HG03097 (cell line): ENCODE data around the gene IGFL1.
"Not testable (repeated sequence)": the region's sequence is repeated elsewhere in the genome, so short reads cannot be mapped to it uniquely, and the experiment has no call there.

Experiments
- ATAC-seq: cut with Tn5 transposase; IDR thresholded peaks from one replicate; pipeline ENCODE4 v1.9.1; 2021; ENCODE audit not compliant: unreplicated experiment, low FRiP score

The IGFL1 gene

DNA sequence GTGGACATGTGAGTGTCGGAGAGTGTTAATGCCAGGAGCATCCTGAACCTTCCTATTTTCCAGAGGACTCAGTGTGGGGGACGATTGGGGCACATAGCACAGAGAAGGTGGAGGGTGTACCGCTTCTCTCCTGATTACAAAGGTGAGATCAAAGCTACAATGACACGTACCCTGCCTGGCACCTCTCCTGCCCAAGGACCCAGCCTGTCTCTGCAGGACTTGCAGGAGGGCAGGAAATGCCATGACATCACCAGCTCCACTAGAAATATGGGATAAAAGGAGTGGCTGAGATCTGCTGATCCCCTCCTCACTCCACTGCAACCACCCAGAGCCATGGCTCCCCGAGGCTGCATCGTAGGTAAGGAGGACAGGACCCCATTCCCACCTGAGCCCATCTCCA lies at the start of gene IGFL1:
Gene IGFL1, plus strand, starts transcription at position 301 of the 400 bp plus-strand sequence. Its CDS starts 33 bp downstream, at position 334.
- no peak for ATAC-seq

DNA sequence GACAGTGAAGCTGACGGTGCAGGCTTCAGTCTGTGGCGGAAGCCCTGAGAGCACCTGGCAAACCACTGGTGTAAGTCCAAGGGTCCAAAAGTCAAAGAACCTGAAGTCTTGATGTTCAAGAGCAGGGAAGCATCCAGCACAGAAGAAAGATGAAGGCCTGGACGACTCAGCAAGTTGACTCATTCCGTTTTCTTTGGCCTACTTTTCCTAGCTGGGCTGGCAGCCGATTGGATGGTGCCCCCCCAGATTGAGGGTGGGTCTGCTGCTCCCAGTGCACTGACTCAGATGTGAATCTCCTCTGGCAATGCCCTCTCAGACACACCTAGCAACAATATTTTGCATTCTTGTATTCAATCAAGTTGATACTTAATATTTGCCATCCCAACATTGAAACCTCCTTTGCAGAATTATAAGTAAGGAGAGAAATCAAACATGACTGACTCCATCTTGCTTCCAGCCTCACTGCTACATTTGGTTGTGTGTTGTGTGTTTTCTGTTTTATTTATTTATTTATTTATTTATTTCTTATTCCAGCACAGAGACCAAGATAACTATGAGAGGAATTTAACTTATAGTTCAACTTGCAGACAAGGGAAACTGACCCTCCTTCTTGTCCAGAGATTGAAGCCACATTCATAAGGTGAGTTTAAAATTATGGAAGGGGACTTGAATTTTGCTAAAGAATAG lies 48.7 kb upstream of the IGFL1 start:
- no peak for ATAC-seq

DNA sequence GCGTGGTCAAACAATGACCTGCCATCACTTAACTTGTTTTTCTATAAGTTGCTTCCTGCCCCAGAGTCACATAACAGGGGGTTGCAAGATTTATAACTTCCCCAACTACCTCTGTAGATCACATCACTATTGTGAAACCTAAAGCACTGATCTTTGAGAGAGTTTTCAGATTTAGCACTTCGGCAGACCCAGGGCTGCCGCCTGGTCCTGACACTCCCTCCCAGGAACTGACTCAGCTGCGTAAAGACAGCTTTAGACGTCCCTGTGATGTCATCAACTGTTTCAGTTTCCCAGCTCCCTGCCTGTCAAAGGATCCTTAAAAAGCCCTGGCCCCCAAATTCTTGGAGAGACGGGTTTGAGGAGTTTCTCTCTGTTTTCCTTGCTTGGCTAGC lies 48.2 kb upstream of the IGFL1 start:
- no peak for ATAC-seq

DNA sequence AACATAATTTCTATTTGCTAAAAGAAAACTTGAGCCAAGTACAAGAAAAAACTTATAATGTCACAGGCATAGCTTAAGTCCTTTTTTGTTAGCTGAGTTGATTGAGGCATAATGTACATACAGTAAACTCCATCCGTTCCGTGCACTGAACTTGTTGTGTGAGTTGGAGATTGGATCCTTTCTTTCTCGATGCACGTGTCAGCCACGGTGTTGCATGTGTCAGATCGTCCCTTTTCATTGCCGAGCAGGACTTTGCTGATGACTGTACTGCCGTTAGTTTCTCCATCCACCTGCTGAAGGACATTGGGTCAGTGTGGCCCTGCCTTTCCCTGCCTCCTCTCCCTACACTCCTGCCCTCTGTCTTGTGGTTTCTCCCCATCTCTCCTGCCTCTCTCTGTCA lies 47.1 kb upstream of the IGFL1 start:
- ATAC-seq, result no peak

DNA sequence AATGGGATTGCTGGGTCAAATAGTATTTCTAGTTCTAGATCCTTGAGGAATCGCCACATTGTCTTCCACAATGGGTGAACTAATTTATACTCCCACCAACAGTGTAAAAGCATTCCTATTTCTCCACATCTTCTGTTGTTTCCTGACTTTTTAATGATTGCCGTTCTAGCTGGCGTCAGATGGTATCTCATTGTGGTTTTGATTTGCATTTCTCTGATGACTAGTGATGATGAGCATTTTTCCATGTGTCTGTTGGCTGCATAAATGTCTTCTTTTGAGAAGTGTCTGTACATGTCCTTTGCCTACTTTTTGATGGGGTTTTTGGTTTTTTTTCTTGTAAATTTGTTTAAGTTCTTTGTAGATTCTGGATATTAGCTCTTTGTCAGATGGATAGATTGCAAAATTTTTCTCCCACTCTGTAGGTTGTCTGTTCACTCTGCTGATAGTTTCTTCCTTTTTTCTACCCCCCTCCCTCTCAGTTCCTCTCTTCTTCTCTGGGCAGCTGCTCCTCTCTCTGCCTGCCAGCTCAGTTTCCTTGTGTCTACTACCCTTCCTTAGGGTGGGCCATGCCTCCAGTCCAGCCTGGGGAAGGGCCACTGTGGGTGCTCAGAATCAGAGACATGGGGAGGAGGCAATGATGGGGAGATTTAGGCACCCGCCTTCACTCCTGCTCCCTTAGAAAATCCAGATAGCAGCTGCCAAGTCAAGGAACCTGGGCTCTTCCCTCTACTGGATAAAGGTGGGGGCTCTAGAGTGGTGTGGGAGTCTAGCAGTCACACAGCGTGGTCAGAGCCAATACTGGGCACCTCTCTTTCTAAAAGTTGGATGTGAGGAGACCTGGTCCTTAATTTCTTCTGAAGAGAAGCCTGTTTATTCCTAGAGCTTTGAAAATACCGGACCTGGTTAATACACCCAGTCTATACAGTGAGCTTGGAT lies 44.5 kb upstream of the IGFL1 start:
- ATAC-seq, result not testable (repeated sequence)

DNA sequence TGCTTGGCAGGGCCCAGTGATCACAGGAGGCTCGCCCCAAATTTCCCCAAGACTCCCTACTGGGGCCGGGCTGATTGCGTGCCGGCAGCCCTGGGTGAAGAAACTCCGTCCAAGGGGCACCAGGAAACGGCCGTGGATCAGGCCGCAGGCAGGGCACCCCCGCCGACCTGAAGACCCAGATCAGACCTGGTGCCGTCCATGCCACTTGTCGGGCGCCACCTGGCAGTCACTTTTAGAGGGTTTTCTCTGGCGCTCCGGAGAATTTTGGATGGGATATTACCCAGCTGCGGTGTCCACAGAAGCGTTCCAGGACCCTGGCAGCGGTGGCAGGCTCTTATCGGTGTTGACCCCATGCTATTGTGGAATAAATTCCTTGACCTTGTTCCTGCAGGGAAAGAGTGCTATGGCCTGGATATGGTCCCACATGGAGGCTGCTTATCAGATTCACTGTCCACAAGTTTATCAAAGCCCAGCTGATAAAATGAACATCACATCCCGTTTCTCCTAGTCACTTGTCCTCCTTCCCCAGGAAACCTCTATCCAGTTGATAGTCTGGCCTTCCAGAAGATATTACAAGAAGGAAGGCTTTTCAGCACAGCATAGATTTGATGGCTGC lies 43.3 kb upstream of the IGFL1 start:
- ATAC-seq, result no peak

DNA sequence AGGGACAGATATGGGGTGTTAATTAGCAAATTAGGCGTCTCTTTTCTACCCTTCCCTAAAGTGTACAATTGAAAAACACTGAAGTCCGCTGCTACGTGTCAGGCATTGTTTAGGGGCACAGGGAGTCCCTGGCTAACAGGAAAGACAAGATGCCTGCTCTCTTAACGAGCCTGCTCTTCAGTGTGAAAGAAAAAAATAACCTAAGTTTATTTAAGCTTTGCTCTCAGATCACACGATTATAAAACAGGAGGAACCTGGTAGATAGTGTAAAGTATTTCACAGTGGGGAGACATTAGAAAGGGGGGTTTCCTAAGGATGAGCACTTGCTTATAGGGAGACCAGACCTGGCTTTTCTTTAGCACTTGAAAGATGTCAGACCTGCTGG lies 42.8 kb upstream of the IGFL1 start:
- ATAC-seq, result no peak

DNA sequence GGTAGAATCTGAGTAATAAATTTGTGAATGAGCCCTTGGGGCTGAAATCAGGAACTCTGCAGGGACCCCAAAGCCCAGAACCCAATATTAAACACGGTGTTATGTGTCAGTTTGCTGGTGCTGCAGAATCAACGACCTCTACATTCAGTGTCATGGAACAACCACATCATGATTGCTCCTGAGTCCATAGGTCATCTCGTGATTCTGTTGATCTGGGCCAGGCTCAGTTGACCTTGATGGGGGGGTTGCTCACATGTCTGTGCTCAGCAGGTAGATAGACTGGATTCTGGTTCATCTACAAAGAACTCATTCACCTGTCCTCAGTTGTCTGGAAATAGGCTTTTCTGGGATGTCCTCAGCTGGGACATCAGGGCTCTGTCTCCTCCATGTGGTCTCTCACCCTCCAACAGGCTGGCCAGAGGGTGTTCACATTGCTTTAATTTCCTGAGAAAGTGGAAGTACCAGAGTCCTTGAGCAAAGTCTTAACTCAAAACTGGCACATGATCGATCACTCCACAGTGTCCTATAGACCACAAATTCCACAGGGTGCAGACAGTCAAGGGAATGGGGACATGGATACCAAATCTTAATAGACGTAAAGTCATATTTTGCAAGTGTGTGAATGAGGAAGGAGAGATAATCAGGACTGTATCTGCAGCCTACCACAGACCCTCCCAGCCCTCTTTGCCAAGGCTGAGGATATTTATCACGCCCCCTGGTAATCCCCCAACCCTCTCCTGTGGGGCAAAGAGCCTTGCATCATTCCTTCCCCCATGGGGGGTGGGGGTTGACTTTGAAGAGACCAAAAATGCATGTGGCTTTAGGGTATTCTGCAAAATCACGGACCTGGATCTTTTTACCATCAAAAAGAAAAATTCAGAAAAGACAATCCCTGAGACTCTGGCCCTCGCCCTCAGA lies 39.3 kb upstream of the IGFL1 start:
- no peak for ATAC-seq

DNA sequence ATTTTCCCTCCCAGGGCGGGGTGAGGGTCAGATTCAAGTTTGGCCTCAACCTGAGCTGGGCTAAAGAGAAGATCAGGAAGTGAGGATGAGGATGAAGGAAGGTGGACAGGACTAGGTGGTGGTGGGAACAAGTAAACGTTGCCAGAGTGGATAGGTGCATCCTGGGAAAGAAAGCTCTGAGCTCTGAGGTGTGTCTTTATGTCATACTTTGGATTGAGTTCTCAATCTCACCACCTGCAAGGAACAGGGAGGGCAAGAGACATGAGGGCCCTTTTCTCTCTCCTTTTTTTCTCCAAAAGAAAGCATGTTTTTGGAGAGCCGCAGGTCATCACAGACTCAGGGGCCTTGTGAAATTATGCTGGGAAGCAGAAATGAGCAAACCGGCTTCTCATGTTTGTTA lies 38.2 kb upstream of the IGFL1 start:
- no peak for ATAC-seq

DNA sequence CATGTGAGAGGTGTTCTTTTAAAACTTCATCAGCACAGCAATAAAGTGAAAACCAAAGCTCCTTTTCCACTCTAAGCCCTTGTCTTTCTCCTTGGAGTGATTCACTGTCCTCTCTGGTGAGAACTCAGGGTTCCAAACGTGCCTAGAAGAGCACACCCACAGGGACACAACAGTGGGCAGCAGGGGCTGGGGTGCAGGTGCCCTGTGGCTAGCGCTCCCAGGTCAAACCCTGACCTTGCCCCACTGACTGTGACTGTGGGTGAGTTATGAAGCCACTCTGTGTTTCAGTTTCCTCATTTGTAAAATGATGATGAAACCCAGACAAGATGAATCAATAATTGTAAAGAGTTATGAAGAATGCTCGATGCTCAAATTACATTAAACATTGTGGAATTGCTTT lies 37.6 kb upstream of the IGFL1 start:
- no peak for ATAC-seq

DNA sequence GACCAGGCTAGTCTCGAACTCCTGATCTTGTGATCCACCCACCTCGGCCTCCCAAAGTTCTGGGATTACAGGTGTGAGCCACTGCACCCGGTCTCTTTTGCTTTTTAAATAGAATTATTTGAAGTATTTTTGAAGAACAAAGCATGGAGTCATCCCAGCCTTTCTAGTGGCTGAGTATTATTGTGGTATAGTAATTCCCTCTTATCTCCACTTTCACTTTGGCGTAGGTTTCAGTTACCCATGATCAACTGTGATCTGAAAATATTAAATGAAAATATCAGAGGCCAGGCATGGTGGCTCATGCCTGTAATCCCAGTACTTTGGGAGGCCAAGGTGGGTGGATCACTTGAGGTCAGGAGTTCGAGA lies 36.9 kb upstream of the IGFL1 start:
- ATAC-seq, result not testable (repeated sequence)

DNA sequence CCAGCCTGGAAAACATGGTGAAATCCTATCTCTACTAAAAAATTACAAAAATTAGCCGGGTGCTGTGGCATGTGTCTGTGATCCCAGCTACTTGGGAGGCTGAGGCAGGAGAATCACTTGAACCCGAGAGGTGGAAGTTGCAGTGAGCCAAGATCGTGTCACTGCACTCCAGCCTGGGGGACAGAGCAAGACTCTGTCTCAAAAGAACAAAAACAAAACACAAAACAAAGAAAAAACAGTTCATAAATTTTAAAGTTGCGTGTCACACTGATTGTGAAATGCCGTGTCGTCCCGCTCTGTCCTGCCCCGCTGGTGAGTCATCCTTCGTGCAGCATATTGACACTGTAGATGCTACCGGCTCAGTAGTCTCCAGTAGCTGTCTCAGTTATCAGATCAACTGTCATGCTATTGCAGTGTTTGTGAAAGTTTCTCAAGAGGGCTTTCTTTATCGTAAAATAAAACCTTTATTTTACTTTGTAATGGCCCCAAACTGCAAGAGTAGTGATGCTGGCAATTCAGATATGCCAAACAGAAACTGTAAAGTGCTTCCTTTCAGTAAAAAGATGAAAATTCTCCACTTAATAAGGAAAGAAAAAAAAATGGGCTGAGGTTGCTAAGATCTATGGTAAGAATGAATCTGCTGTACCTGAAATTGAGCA lies 36.4 kb upstream of the IGFL1 start:
- ATAC-seq, result no peak

DNA sequence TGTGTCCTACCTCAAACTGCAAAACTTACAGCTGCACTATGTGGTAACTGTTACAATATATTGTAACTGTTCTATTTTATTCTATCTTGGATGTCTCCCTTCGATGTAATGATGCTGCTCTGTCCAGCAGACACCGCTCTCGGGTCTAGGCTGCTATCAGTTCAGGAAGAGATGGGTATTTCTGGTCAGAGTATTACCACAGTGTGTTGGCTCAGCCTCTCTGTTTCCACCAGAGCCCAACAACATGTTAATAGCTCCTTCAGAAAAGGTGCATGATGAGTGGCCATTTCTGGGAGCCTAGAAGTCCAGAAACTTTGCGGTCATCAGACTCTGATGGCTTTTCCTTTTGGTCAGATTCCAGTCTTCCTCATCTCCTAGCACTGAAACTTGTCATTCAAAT lies 35.9 kb upstream of the IGFL1 start:
- no peak for ATAC-seq

DNA sequence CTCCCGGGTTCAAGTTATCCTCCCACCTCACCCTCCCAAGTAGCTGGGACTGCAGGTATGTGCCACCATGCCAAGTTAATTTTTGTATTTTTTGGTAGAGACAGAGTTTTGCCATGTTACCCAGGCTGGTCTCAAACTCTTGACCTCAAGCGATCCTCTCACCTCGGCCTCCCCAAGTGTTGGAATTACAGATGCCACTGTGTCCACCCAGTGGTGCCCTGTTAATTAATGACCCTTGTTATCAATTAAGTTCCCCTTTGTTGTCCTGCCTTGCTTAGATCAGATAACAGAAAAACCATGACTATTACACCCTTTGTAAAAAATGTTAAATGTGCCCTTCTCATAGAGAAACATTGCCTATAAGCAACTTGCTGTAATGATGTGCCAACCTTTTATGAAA lies 34.4 kb upstream of the IGFL1 start:
- no peak for ATAC-seq

DNA sequence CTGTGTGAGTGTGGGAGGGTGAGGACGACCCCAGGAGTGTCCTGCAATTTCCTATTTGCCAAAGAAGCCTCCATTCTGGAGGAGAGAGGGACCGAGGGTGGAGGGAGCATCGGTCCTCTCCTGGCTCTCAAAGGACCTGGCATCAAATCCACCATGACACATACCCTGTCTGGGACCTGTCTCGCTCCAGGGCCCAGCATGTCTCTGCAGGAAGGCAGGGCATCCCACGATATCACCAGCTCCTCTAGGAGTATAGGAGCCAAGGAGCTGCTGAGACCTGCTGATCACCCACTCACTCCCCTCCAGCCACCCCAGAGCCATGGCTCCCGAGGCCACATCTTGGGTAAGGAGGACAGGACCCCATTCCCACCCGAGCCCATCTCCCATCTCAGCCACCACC lies 33.6 kb upstream of the IGFL1 start:
- ATAC-seq, result not testable (repeated sequence)

DNA sequence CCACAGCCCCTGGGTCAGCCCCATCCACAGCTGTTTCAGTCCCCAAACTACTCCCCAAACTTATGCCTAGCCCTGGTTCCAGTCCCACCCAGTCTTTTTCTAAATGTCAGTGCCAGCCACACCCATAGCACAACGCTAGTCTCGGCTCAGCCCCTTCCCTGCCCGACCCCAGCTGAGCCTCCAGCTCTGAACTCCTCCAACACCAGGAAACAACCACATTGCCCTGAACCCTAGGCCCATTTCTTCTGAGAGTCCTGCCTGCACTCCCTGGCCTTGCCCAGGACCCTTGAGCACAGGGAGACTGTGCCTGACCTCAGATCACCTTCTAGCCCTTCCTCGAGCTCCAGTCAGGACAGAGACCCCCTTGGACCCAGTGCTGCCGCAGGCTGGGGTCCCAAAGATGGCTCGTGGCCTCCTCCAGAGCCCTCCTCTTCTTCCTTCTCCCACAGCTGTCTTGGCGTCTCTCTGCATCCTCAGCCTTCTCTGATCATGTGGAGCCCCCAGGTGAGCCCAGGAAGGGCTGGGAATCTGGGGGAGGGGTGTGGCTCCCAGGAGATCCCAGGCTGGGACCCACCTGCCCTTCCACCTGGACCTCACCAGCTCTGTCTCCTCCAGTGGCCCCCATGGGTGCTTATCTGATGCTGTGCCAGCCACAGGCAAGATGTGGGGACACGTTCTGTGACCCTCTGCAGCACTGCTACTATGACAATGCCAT lies 33.0 kb upstream of the IGFL1 start:
- no peak for ATAC-seq

DNA sequence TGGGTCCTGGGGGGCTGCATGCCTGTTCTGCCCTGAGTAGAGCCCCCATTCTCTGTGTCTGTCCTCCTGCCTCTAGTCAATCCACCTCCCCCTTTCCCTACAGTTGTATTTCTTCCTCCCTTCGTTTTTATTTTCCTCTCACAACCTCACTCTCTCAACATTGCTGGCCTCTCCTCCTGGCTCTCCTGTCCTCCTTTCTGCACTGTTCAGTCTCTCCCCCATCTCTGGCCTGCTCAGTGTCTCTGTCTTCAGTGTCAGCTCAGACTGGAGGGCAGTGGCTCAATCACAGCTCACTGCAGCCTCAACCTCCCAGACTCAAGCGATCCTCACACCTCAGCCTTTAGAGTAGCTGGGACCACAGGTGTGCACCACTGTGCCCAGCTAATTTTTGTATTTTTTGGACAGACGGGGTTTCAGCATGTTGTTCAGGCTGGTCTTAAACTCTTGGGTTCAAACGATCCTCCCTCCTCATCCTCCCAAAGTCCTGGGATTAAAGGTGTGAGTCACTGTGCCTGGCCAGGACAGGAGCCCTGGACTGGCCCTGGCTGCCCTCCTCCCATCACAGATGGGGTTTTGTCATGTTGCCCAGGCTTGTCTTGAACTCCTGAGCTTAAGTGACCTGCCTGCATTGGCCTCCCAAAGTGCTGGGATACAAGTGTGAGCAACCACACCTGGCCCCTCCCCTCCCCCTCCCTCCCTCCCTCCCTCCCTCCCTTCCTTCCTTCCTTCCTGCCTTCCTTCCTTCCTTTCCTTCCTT lies 32.0 kb upstream of the IGFL1 start:
- no peak for ATAC-seq

DNA sequence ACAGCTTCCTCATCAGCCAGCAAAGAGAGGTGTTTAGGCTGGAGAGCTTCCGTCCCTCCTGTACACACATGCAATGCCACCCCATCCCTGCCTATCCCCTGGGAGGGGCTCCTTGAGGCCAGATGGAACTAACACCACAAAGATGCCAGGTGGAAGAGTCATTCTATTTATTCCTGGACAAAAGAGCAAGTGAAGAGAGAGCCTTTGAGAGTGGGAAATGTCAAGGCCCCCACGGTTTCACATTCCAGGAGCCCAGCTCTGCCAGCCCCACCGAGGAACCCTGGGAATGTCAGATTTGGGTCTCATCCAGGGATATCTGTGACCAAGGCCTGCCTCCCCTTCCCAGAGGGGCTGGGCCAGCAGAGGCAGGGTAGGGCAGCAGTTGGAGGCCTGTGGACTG lies 30.8 kb upstream of the IGFL1 start:
- no peak for ATAC-seq
